NCI-H748 (cell line): ENCODE results near the gene CHP2.
"Not testable (repeated sequence)": the region's sequence is repeated elsewhere in the genome, so short reads cannot be mapped to it uniquely, and the experiment has no call there.

Experiments used
- DNase-seq: peaks from one replicate; lab custom pipeline; 2025; ENCODE audit not compliant: unreplicated experiment; lab: John Stamatoyannopoulos, UW

The CHP2 gene

GRCh38 chr16:23742766-23743165 is 12.1 kb upstream of the CHP2 start:
- no peak for DNase-seq

GRCh38 chr16:23745263-23745662 is 9.6 kb upstream of the CHP2 start:
- no peak for DNase-seq

- DNase-seq: no peak
Observed at GRCh38 chr16:23748630-23749029, 6.2 kb upstream of the CHP2 start.

GRCh38 chr16:23751053-23751452 is 3.8 kb upstream of the CHP2 start:
- DNase-seq: not testable (repeated sequence)

- no peak for DNase-seq
Observed at GRCh38 chr16:23753908-23754593, 775 bp upstream of the CHP2 start.

GRCh38 chr16:23755484-23755809 is 621 bp downstream of the CHP2 start:
- no peak for DNase-seq

GRCh38 chr16:23757116-23757515 is 2.3 kb downstream of the CHP2 start:
- no peak for DNase-seq

- no peak for DNase-seq
Observed at GRCh38 chr16:23757937-23758619, 3.3 kb downstream of the CHP2 start.

- DNase-seq: no peak
Observed at GRCh38 chr16:23765933-23766332, 11.1 kb downstream of the CHP2 start.

GRCh38 chr16:23768581-23768980 is 13.8 kb downstream of the CHP2 start:
- no peak for DNase-seq

- no peak for DNase-seq
Observed at GRCh38 chr16:23771027-23771426, 16.2 kb downstream of the CHP2 start.

- no peak for DNase-seq
Observed at GRCh38 chr16:23771642-23772041, 16.8 kb downstream of the CHP2 start.

GRCh38 chr16:23773339-23773738 is 18.5 kb downstream of the CHP2 start:
- DNase-seq: no peak

GRCh38 chr16:23781176-23781575 is 26.4 kb downstream of the CHP2 start:
- DNase-seq: peak; percentile 53

- no peak for DNase-seq
Observed at GRCh38 chr16:23784811-23785447, 30.1 kb downstream of the CHP2 start.

GRCh38 chr16:23785842-23786241 is 31.0 kb downstream of the CHP2 start:
- DNase-seq: no peak

GRCh38 chr16:23786964-23787561 is 32.2 kb downstream of the CHP2 start:
- no peak for DNase-seq

GRCh38 chr16:23788685-23789084 is 33.9 kb downstream of the CHP2 start:
- DNase-seq: no peak

- DNase-seq: no peak
Observed at GRCh38 chr16:23795378-23795777, 40.6 kb downstream of the CHP2 start.

- DNase-seq: no peak
Observed at GRCh38 chr16:23796941-23797340, 42.1 kb downstream of the CHP2 start.

GRCh38 chr16:23801378-23801777 is 46.6 kb downstream of the CHP2 start:
- peak; percentile 59 for DNase-seq

GRCh38 chr16:23802776-23803175 is 48.0 kb downstream of the CHP2 start:
- no peak for DNase-seq
